Dendritic cell treated with granulocyte-macrophage colony-stimulating factor and Interleukin-4, amounts not matched to agents 40 ng/mL and 50 ng/mL, for 4 days (primary cell): Measurements from ENCODE around the gene DCAKD.

Experiments
- H3K27ac Mint-ChIP-seq: one replicate; pipeline ENCODE4 v1.8.0; 2022; ENCODE audit warnings: mild to moderate bottlenecking, mixed read lengths
- H3K27me3 Mint-ChIP-seq: one replicate; pipeline ENCODE4 v1.8.0; 2022; ENCODE audit warnings: mild to moderate bottlenecking, mixed read lengths
- H3K36me3 Mint-ChIP-seq: one replicate; pipeline ENCODE4 v1.8.0; 2022; ENCODE audit warnings: low read depth, mixed read lengths
- H3K4me1 Mint-ChIP-seq: one replicate; pipeline ENCODE4 v1.8.0; 2022; ENCODE audit warnings: low read depth, mixed read lengths
- H3K4me3 Mint-ChIP-seq: one replicate; pipeline ENCODE4 v1.8.0; 2022; ENCODE audit warnings: mild to moderate bottlenecking, moderate library complexity, mixed read lengths
- H3K9me3 Mint-ChIP-seq: one replicate; pipeline ENCODE4 v1.8.0; 2022; ENCODE audit warnings: mixed read lengths
- intact Hi-C: fragments of 100-400 bp; cut with micrococcal nuclease; formaldehyde crosslinking; loops from one replicate; pipeline ENCODE4 v1.15.0; 2022

DCAKD gene

DNA sequence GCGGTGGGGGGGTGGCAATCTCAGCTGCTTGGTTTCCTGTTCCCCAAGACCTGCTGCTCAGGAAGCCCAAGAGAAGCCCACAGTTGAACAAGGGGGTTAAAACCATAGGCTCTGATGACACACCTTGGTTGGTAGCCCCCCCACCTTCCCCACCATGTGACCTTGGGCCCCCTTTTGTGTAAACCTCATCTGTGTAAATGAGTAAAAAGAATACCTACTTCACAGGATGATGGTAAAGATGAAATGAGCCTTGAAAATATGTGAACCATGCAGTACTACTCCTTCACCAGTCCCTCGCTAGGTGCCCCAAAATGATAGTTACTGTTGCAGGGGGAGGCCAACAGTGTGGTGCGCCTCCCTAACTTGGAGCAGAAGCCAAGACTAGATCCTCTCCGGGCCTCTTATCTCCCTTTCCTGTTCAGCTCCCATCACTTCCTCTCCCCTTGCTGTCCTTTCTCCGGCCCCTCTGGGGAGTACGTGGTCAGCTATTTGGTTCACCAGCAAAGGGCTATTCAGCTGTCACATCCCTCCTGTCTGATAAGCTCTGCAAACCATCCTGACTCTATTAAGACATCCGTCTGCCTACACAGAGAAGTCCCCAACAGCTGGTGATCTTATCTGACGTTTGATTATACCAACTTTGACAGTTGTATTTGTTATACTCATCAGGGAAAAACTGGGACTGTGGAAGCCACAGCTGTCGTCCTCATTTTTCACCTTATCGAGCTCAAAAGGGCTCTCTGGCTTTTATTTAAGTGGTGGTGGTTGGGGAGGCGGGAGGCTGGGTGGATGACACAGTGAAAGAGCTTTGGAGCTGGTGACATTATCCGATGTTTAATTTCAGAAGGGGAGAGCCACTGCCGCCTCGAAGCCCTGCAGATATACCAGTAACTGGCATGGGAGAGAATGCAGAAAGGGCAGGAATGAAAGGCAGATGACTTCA lies 19.9 kb downstream of the DCAKD start:
- intact Hi-C loops: no loop called here

DNA sequence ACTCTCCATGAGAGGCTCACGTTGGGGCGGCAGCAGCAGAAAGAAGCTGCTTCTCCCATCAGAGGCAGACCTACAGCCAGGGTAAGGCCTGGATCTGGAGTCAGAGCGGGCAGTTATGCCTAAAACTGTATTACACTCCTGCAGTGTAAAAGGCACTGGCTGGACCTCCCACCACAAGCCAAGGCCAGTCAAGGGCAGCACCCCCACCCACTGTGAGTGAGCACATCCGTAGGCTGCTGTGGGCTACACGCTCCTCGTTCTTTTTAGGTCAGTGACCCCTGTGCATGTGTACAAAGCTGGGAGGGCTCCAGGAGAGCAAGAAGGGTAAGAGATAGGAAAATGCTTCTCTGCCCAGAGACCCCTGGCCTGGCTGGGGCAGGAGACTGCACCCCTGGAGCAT lies 20.7 kb downstream of the DCAKD start:
- H3K36me3 Mint-ChIP-seq: peaks cover 82% of the 10 kb centered on the region
- intact Hi-C loops: no loop called here

More for the DNA sequence above, 19.9 kb downstream of the DCAKD start:
- H3K27me3 Mint-ChIP-seq: no peaks in the 10 kb centered on the region
- H3K27ac Mint-ChIP-seq: no peak overlapping the region
- H3K4me3 Mint-ChIP-seq: no peak overlapping the region
- H3K36me3 Mint-ChIP-seq: peaks cover 80% of the 10 kb centered on the region
- no peaks in the 10 kb centered on the region for H3K9me3 Mint-ChIP-seq
- no peaks in the 10 kb centered on the region for H3K4me1 Mint-ChIP-seq

DNA sequence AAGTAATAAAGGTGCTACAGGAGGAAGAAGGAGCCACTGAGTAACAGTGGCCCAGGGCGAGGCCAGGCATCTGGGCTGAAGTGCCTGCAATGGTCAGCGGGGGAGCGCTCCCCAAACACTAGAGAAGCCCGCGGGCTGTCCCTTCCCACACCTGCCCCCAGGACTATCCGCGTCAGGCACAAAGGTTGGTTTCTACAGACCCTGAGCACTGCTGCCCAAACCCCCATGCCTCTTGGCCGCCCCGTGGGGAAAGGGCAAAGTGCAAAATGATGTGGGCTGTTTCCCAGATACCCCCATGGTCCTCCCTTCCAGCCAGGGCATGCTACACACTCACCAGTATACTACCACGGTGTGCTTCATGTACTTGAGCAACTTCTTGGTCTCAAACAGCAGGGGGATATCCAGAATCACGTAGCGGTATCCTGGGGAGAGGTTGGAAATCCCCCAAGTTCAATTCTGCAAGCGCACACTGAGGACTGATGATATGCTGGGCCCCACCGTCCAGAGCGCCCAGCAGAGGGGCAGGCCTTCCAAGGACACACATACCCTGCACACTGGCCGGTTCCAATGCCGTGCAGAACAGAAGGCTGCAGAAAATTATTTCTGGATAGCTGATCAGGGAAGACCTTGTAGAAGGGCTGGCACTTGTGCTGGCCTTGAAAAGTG lies 21.5 kb downstream of the DCAKD start:
- intact Hi-C loops: loop anchor here (10.0 kb wide), 1 partner anchor 65 kb away; no protein-coding TSS in a partner anchor
- Mint-ChIP-seq H3K4me1 (no peaks in the 10 kb centered on the region), H3K4me3 (no peak overlapping the region), H3K9me3 (no peaks in the 10 kb centered on the region), H3K27ac (no peak overlapping the region), H3K36me3 (peaks cover 82% of the 10 kb centered on the region), H3K27me3 (no peaks in the 10 kb centered on the region)

More for the DNA sequence above, 20.7 kb downstream of the DCAKD start:
- Mint-ChIP-seq H3K9me3 (no peaks in the 10 kb centered on the region), H3K4me1 (no peaks in the 10 kb centered on the region), H3K27me3 (no peaks in the 10 kb centered on the region), H3K4me3 (no peak overlapping the region), H3K27ac (no peak overlapping the region)

DNA sequence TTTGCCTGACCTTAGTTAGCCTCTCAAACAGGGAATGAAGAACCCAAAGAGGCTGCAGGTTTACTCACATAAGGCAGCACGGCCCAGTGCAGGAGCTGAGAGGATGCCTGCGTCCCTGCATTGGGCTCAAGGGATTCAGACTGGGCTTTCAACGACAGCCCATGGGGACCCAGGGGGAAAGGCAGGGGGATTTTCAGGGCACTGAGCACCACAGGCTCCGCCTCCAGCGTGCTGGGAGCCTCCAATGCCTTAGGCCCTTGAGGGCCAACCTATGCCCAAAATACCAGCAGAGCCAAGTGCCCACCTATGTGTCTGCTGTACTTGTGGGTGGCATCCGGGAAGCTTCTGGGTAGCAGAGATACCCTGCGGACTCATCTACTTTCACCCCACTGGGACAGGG lies 22.3 kb downstream of the DCAKD start:
- no peak overlapping the region for H3K27ac Mint-ChIP-seq
- no peaks in the 10 kb centered on the region for H3K27me3 Mint-ChIP-seq
- H3K36me3 Mint-ChIP-seq: peaks cover 82% of the 10 kb centered on the region
- no peaks in the 10 kb centered on the region for H3K9me3 Mint-ChIP-seq
- H3K4me3 Mint-ChIP-seq: no peak overlapping the region
- no peaks in the 10 kb centered on the region for H3K4me1 Mint-ChIP-seq
- intact Hi-C loops: loop anchor here (10.0 kb wide), 1 partner anchor 66 kb away; no protein-coding TSS in a partner anchor

DNA sequence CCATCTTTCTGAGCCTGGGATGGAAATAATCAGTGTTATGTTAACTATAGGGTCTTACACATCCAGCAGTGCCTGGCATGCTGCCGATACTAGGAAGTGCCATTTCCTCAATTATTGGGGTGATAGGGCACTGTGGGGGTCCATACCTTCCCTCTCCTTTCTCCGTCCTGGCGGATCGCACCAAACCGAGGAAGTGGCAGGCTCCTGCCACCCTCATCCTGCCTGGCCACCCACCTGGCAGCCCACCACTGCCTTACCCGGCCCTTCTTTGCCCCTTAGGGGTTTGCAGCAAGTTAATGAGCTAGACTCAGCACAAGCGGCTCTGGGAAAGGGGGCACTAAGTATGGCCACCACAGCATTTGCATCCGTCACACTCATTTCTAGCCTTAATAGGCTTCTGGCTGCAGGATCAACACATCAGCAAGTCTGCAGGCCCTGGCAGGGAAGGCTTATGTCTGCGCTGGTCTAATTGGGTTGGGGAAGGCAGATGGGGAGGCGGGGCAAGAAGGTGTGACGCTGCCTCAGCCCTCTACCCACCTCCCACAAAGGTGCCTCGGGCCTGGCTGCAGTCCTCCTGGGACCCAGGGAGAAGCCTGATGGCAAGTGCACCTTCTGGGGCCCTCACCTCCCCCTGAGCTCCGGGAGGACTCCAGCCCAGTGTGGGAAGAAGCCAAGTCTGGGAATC lies 28.6 kb downstream of the DCAKD start:
- no peaks in the 10 kb centered on the region for H3K9me3 Mint-ChIP-seq
- peaks cover 35% of the 10 kb centered on the region for H3K4me1 Mint-ChIP-seq
- no peak overlapping the region for H3K4me3 Mint-ChIP-seq
- H3K27ac Mint-ChIP-seq: no peak overlapping the region
- H3K27me3 Mint-ChIP-seq: peaks cover 39% of the 10 kb centered on the region
- intact Hi-C loops: loop anchor here (1.0 to 10.0 kb wide), 3 partner anchors 72 to 245 kb away; no protein-coding TSS in a partner anchor
- H3K36me3 Mint-ChIP-seq: peaks cover 27% of the 10 kb centered on the region

DNA sequence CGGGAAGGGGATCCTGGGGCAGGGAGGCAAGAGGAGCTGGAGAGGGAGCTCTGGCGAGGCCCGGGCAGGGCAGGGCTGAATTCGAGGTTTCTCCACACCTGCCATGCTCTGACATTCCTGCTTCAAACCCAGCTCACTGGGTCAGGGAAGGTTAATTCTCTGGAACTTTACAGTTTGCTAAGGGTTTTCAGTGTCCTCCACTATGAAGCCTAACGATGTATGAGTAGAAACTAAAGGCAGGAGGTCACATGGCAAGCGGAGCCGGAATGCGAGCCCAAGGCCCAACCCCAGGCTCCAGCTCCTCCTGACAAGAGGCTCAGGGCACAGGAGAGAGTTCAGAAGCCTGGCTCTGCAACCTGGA lies 29.2 kb downstream of the DCAKD start:
- Mint-ChIP-seq H3K4me3 (no peak overlapping the region), H3K36me3 (peaks cover 21% of the 10 kb centered on the region)

DNA sequence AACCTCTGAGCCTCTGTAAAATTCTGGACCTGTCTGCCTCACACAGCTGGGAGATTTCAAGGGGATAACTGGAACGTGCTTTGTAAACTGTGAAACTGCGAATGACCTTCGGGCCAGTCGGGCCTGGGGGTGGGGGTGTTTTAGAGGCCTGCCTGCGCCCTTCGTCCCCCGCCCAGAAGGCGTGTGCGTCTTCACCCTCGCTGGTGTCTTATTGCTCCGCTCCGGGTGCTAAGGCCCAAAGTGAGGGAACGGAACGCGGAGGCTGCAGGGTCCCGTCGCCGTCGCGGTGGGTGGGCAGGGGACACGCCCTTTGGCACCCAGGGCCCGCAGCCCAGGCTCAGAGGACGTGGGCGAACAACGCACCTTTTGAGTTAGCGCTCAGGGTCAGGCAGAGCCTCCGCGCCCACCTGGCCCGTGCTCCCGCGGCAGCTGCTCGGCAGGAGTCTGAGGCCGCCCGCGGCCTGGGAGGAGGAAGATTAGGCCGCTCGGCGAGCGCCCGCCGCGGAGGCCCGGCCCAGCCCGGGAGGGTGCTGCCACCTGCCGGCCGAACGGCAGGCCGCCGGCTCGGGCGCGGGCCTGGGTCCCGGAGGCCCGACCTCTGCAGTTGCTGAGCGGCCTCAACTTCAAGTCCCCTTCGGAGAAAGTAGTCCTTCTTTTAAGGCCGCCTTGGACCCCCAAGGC lies 29.7 kb downstream of the DCAKD start:
- intact Hi-C loops: loop anchor here (1.0 to 10.0 kb wide), 3 partner anchors 73 to 244 kb away; no protein-coding TSS in a partner anchor
- Mint-ChIP-seq H3K9me3 (no peaks in the 10 kb centered on the region), H3K4me3 (peak overlapping the region; percentile 69), H3K4me1 (peaks cover 35% of the 10 kb centered on the region), H3K27me3 (peaks cover 43% of the 10 kb centered on the region), H3K27ac (peak overlapping the region; percentile 46), H3K36me3 (peaks cover 19% of the 10 kb centered on the region)

More for the DNA sequence above, 29.2 kb downstream of the DCAKD start:
- no peak overlapping the region for H3K27ac Mint-ChIP-seq
- intact Hi-C loops: loop anchor here (1.0 to 10.0 kb wide), 3 partner anchors 73 to 245 kb away; no protein-coding TSS in a partner anchor
- no peaks in the 10 kb centered on the region for H3K9me3 Mint-ChIP-seq
- peaks cover 42% of the 10 kb centered on the region for H3K27me3 Mint-ChIP-seq
- H3K4me1 Mint-ChIP-seq: peaks cover 35% of the 10 kb centered on the region

DNA sequence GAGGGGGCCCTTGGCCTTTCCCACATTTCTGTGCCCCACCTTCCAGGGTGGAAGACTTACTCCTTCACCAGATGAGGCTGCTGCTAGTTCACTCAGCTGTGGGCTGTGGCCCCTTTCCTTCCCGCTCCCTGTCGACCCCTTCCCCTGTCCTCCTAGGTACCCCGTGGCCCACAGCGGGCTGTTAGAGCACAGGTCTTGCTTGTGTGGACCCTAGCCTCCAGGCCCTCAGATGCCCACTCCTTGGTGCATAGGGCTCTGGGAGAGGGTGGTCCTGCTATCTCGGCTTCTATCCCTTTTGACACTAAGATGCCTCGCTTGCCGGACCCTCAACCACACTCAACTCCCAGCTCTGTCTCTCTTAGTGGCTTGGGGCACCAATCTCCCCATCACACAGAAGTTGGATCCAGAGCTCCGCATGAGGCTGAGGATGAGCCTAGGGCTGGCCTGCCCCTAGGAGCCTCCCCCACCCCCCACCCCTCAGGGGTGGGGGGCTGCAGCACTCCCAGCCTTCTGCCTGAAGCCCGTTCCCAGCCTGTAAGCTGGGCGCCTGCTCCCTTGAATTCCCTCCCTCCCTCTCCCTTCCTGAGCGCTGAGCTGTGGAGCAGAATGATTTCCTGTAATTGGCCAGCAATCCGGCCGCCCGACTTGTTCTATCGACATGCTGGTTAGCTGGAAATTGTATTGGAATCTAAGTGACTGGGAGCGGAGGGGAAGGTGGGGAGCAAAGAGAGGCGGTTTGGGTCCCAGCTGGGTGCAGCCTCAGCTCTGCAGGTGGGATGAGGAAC lies 30.9 kb downstream of the DCAKD start:
- no peaks in the 10 kb centered on the region for H3K9me3 Mint-ChIP-seq
- H3K4me1 Mint-ChIP-seq: peaks cover 35% of the 10 kb centered on the region
- intact Hi-C loops: loop anchor here (5.0 to 10.0 kb wide), 2 partner anchors 74 to 243 kb away; no protein-coding TSS in a partner anchor
- no peak overlapping the region for H3K27ac Mint-ChIP-seq
- peaks cover 52% of the 10 kb centered on the region for H3K27me3 Mint-ChIP-seq
- H3K4me3 Mint-ChIP-seq: peak overlapping the region; percentile 47
- peaks cover 15% of the 10 kb centered on the region for H3K36me3 Mint-ChIP-seq

DNA sequence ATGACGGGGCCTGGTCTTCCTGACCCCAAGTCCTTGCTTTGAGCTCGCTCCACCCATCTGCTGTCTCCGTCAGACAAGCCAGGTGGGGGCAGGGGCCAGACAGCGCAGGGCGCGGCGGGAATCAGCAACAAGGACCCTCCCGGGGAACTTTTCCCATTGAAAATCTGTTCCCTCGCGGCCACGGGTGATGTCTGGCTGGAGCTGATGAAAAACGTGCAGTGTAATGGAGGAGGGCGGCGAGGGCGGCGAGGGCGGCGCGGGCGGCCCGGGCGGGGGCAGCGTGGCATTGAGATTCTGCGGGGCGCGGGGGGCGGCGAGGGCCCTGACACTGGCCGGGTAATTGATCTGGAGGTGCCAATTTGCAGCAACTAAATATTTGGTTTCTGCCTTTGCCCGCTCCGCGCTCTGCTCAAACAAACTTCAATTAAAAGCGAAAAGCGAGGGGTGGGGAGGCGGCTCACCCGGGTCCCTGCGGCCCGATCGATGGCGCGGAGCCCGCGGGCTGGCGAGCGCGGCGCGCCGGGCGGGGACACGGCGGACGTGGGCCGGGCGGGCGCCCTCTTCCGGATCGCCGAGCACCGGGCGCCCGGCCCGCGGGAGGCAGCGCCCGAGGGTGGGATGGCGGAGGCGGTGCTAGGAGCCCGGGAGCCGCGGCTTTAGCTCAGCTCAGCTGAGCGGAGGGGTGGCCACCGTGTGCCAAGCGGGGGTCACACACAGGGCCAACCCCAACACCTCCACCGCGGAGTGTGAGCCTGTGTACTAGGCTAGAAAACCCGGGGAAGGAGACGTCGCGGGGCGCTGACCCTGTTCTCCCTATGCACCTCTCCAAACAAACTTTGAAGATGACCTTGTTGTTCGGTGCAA lies 32.4 kb downstream of the DCAKD start:
- peak overlapping the region; percentile 81 for H3K4me3 Mint-ChIP-seq
- H3K4me1 Mint-ChIP-seq: peaks cover 35% of the 10 kb centered on the region
- H3K27ac Mint-ChIP-seq: peak overlapping the region; percentile 77
- intact Hi-C loops: no loop called here
- peaks cover 4% of the 10 kb centered on the region for H3K36me3 Mint-ChIP-seq
- no peaks in the 10 kb centered on the region for H3K9me3 Mint-ChIP-seq
- peaks cover 52% of the 10 kb centered on the region for H3K27me3 Mint-ChIP-seq

DNA sequence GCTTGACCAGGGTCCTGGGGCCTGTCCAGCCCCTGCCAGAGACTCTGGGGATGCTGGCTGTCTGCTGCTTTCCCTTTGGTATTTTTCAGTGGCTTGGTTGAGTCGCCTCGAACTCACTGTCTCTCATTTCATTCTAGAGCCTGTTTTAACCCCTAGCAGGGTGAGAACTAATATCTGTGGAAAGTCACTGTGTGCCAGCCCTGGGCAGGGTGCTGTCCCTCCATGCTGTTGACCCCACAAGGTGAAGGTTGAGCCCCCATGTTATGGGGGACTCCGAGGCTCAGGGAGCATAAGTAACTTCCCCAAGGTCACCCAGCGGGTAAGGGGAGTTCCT lies 33.0 kb downstream of the DCAKD start:
- H3K4me1 Mint-ChIP-seq: peaks cover 35% of the 10 kb centered on the region
- H3K27me3 Mint-ChIP-seq: peaks cover 52% of the 10 kb centered on the region
- H3K27ac Mint-ChIP-seq: peak overlapping the region; percentile 77
- H3K4me3 Mint-ChIP-seq: peak overlapping the region; percentile 81
- H3K9me3 Mint-ChIP-seq: no peaks in the 10 kb centered on the region
- intact Hi-C loops: no loop called here
- H3K36me3 Mint-ChIP-seq: no peaks in the 10 kb centered on the region

DNA sequence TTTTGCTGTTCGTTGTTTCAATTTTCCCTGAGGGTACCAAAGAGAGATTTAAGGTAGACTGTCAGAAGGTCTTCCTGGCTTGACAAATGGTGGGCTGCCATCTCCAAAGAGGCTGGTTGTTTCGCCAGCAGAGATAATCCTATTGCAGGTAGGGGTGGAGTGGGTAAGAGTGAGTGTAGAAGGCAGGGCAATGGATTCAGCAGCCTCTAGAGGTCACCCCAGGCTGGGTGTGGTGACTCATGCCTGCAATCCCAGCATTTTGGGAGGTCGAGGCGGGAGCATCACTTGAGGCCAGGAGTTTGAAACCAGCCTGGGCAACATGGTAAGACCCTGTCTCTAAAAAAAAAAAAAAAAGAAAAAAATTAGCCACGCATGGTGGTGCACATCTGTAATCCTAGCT lies 34.6 kb downstream of the DCAKD start:
- no peak overlapping the region for H3K4me3 Mint-ChIP-seq
- H3K4me1 Mint-ChIP-seq: peaks cover 35% of the 10 kb centered on the region
- peaks cover 54% of the 10 kb centered on the region for H3K27me3 Mint-ChIP-seq
- no peaks in the 10 kb centered on the region for H3K9me3 Mint-ChIP-seq
- intact Hi-C loops: no loop called here
- no peaks in the 10 kb centered on the region for H3K36me3 Mint-ChIP-seq
- no peak overlapping the region for H3K27ac Mint-ChIP-seq

DNA sequence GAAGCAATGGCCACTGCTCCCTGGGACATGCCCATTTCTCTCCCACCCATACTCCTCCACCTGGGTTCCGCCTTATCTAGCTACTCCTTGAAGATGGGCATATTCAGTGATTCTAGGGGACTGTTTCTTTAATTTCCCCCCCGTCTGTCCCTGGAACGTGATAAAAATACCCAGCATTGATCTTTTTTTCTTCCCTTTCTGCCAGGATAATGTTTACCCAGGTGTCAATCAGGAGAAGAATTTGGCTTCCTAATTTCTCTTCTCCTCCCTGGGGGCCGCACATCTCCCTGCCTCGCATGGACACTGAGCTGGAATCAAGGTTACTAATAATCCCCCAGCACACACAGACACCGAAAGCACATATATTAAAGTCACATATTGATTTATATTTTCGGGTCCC lies 35.2 kb downstream of the DCAKD start:
- intact Hi-C loops: no loop called here
- peaks cover 50% of the 10 kb centered on the region for H3K27me3 Mint-ChIP-seq
- peaks cover 29% of the 10 kb centered on the region for H3K4me1 Mint-ChIP-seq
- no peaks in the 10 kb centered on the region for H3K9me3 Mint-ChIP-seq
- no peak overlapping the region for H3K27ac Mint-ChIP-seq
- H3K4me3 Mint-ChIP-seq: no peak overlapping the region
- H3K36me3 Mint-ChIP-seq: no peaks in the 10 kb centered on the region
